Vagina (tissue), 2 donors: ENCODE results near the gene EPB41L5.

Experiments
- CTCF ChIP-seq, 3 experiments: fragments of 450-650 bp in 2 of 3; fragments of 200-600 bp in 1 of 3; sonication (generic) in 1 of 3; IDR thresholded peaks; one replicate each; pipeline ENCODE4 v1.5.1; 2017 to 2019; ENCODE audit warnings: antibody characterized with exemption in 3 of 3, mild to moderate bottlenecking in 2 of 3, moderate library complexity in 2 of 3
- POLR2A ChIP-seq, 2 donors: fragments of 450-650 bp; IDR thresholded peaks; one replicate each; pipeline ENCODE4 v1.6.1; 2017; ENCODE audit warnings: antibody characterized with exemption in 2 of 2, mild to moderate bottlenecking in 2 of 2, moderate library complexity in 2 of 2

- TF ChIP-seq POLR2A (IDR thresholded peaks at IDR 0.05) (no peak), CTCF (IDR thresholded peaks at IDR 0.05) (no peak)
Measured at GRCh38 chr2:120180066-120180465, 167.2 kb downstream of the EPB41L5 start.
